Right lobe of liver (tissue), 4 donors: ENCODE data around the gene DIPK2A.

Source experiments
- POLR2A ChIP-seq: fragments of 450-650 bp; IDR thresholded peaks from one replicate; pipeline ENCODE4 v1.6.1; 2017; ENCODE audit warnings: antibody characterized with exemption, mild to moderate bottlenecking
- TF ChIP-seq, protein P1 (sequence below), 4 donors: fragments of 200-600 bp in 3 of 4; fragments of 450-650 bp in 1 of 4; IDR thresholded peaks; one replicate each; pipeline versions ENCODE4 v1.5.1 to v1.8.0; 2016 to 2022; ENCODE audit warnings: antibody characterized with exemption in 4 of 4, mild to moderate bottlenecking in 2 of 4
- donor health status: DM: no; HTN: no; CAD: no.
- donor health status: DM: no; HTN: no; CAD: no.
- donor health status: DM: no; HTN: yes; CAD: no.

DNA sequence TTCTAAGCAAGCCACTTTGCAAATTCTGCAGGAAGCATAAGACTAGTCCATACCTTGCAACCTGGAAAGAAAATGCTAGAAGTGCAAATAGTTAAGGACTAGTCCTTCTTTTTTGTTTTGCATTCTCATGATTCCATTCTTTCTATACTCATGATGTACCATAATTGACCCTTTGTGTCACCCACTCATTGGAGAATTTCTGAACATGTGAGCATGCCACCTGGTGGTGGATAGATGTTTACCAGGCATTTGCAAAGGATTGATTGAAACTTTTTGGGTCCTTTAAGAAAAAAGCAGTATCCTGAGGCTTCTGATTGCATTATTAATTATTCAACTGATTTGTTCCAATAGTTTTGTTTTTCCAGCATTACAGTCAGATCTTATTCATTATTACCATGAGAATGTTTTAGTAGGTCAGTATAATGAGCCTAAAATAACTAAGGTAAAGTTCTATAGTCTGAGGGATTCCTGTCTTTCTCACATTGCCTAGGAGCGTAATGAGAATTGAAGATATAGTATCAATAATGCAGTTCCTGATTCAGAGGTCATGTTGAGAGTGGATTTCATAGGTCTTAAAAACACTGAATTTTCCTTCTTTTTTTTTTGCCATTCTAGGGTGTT is 20.2 kb upstream of the DIPK2A start:
- TF ChIP-seq, protein P1, sequence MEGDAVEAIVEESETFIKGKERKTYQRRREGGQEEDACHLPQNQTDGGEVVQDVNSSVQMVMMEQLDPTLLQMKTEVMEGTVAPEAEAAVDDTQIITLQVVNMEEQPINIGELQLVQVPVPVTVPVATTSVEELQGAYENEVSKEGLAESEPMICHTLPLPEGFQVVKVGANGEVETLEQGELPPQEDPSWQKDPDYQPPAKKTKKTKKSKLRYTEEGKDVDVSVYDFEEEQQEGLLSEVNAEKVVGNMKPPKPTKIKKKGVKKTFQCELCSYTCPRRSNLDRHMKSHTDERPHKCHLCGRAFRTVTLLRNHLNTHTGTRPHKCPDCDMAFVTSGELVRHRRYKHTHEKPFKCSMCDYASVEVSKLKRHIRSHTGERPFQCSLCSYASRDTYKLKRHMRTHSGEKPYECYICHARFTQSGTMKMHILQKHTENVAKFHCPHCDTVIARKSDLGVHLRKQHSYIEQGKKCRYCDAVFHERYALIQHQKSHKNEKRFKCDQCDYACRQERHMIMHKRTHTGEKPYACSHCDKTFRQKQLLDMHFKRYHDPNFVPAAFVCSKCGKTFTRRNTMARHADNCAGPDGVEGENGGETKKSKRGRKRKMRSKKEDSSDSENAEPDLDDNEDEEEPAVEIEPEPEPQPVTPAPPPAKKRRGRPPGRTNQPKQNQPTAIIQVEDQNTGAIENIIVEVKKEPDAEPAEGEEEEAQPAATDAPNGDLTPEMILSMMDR (IDR thresholded peaks at IDR 0.05), result peak; percentile 57 to 70 (median 66)
- no peak for TF ChIP-seq POLR2A
